Endothelial cell of umbilical vein (primary cell): Measurements from ENCODE around the gene TKTL1. TPM values are rescaled to one million over a fixed set of nuclear protein-coding genes. Genes with fewer than 3 reads are reported as not detected.

Experiments
- BruUV-seq: library from RNA; stranded (reverse); fragments of 400-500 nt; replicated peaks from 2 replicates; lab custom pipeline; 2021; lab: Mats Ljungman, UMichigan
- CTCF ChIA-PET: fragments of 300-600, 350-600 bp; sonication (Branson Sonifier 250); formaldehyde crosslinking; loops from one replicate; lab custom pipeline; 2021; ENCODE audit warnings: antibody characterized with exemption, inconsistent platforms; lab: Charles Lee
- POLR2A ChIA-PET: fragments of 300-600, 350-600 bp; sonication (Branson Sonifier 250); formaldehyde crosslinking; loops from one replicate; lab custom pipeline; 2021; ENCODE audit warnings: antibody characterized with exemption, inconsistent platforms; lab: Charles Lee
- DNase-seq: peaks from one replicate; pipeline ENCODE4 v3.0.0-alpha.2; 2011; ENCODE audit warnings: low read depth, low spot score
- FAIRE-seq: peaks from 2 replicates; lab custom pipeline; 2011; peaks lifted over from hg19 to GRCh38; lab: Jason Lieb, UNC
- H2AFZ ChIP-seq: 2 replicates; pipeline ENCODE4 v1.6.0; 2012; ENCODE audit warnings: low read depth, low read length, control low read depth, inconsistent platforms
- H3K27ac ChIP-seq: 2 replicates; pipeline ENCODE4 v1.5.1; 2011; ENCODE audit warnings: low read depth, mild to moderate bottlenecking, control low read depth, low read length, moderate library complexity; ENCODE audit not compliant: insufficient read depth
- H3K27me3 ChIP-seq, 2 experiments: 2 replicates each; pipeline versions ENCODE4 v1.6.0 to v1.6.1; 2011; ENCODE audit warnings: low read length in 2 of 2, mixed read lengths in 1 of 2; ENCODE audit not compliant: control insufficient read depth in 2 of 2, insufficient read depth in 2 of 2
- H3K36me3 ChIP-seq, 2 experiments: 2 replicates in 1 of 2; 3 replicates in 1 of 2; pipeline ENCODE4 v1.5.1; 2011; ENCODE audit warnings: low read length in 2 of 2, mild to moderate bottlenecking in 1 of 2, moderate library complexity in 1 of 2; ENCODE audit not compliant: control insufficient read depth in 2 of 2, insufficient read depth in 2 of 2; ENCODE audit errors: extremely low read depth in 1 of 2
- H3K4me1 ChIP-seq: 3 replicates; pipeline ENCODE4 v1.5.1; 2011; ENCODE audit warnings: mild to moderate bottlenecking, low read length; ENCODE audit not compliant: control insufficient read depth, insufficient read depth; ENCODE audit errors: extremely low read depth
- H3K4me2 ChIP-seq: 2 replicates; pipeline ENCODE4 v1.6.1; 2011; ENCODE audit warnings: low read length, control low read depth, mixed read lengths; ENCODE audit not compliant: insufficient read depth
- H3K4me3 ChIP-seq, 3 experiments: fragments of 200-600 bp in 1 of 3; sonication (generic), shearing (Covaris generic) in 1 of 3; replicated peaks in 1 of 3; 2 replicates each; pipeline ENCODE4 v1.5.1; 2011 to 2016; ENCODE audit warnings: control low read depth in 3 of 3, low read length in 3 of 3, mild to moderate bottlenecking in 2 of 3, inconsistent platforms in 1 of 3, low read depth in 1 of 3, moderate library complexity in 1 of 3; ENCODE audit not compliant: insufficient read depth in 1 of 3
- H3K79me2 ChIP-seq: 2 replicates; pipeline ENCODE4 v1.6.0; 2012; ENCODE audit warnings: low read length, inconsistent platforms; ENCODE audit not compliant: control insufficient read depth, insufficient read depth
- H3K9ac ChIP-seq: replicated peaks from 2 replicates; pipeline ENCODE3; 2011; ENCODE audit warnings: low read length, control low read depth; ENCODE audit not compliant: insufficient read depth; ENCODE audit errors: extremely low read depth
- H3K9me1 ChIP-seq: replicated peaks from 3 replicates; pipeline ENCODE4 v1.6.0; 2011; ENCODE audit warnings: mild to moderate bottlenecking, low read length; ENCODE audit not compliant: control insufficient read depth, insufficient read depth; ENCODE audit errors: extremely low read depth
- H3K9me3 ChIP-seq: replicated peaks from 2 replicates; pipeline ENCODE4 v1.5.1; 2012; ENCODE audit warnings: low read length, inconsistent platforms; ENCODE audit not compliant: control insufficient read depth, insufficient read depth
- H4K20me1 ChIP-seq: replicated peaks from 2 replicates; pipeline ENCODE3; 2011; ENCODE audit warnings: mild to moderate bottlenecking, low read length; ENCODE audit not compliant: control insufficient read depth, insufficient read depth; ENCODE audit errors: extremely low read depth
- CTCF ChIP-seq, 2 donors: IDR thresholded peaks; 1 replicate in 1 of 2; 2 replicates in 1 of 2; pipeline ENCODE4 v1.5.1; 2011; ENCODE audit warnings: low read length in 2 of 2, mild to moderate bottlenecking in 2 of 2, moderate library complexity in 2 of 2, control low read depth in 1 of 2, inconsistent platforms in 1 of 2, low read depth in 1 of 2; ENCODE audit not compliant: insufficient read depth in 1 of 2; ENCODE audit errors: extremely low read depth in 1 of 2
- EZH2 ChIP-seq: IDR thresholded peaks from 2 replicates; pipeline ENCODE4 v1.6.1; 2012; ENCODE audit warnings: borderline replicate concordance, low read depth, mild to moderate bottlenecking, moderate library complexity, low read length, inconsistent platforms; ENCODE audit not compliant: severe bottlenecking
- FOS ChIP-seq: IDR thresholded peaks from 2 replicates; pipeline ENCODE4 v1.6.1; 2011; ENCODE audit warnings: mild to moderate bottlenecking, low read length, moderate library complexity, borderline replicate concordance; ENCODE audit not compliant: insufficient read depth
- GATA2 ChIP-seq: IDR thresholded peaks from 2 replicates; pipeline ENCODE4 v1.7.0; 2011; ENCODE audit warnings: low read depth, mild to moderate bottlenecking, moderate library complexity, mixed read lengths, low read length; ENCODE audit not compliant: insufficient read length, insufficient read depth
- JUN ChIP-seq: IDR thresholded peaks from 2 replicates; pipeline ENCODE4 v1.6.1; 2011; ENCODE audit warnings: borderline replicate concordance, low read depth; ENCODE audit not compliant: insufficient read length, insufficient read depth
- MAX ChIP-seq: IDR thresholded peaks from 2 replicates; pipeline ENCODE4 v1.6.1; 2011; ENCODE audit not compliant: insufficient read depth, insufficient read length
- MYC ChIP-seq: IDR thresholded peaks from one replicate; pipeline ENCODE4 v1.6.1; 2011; ENCODE audit warnings: mild to moderate bottlenecking, low read depth, low read length
- POLR2A ChIP-seq: IDR thresholded peaks from 2 replicates; pipeline ENCODE4 v1.6.1; 2012; ENCODE audit warnings: low read depth, mild to moderate bottlenecking, control low read depth, low read length
- POLR2AphosphoS5 ChIP-seq: IDR thresholded peaks from 2 replicates; pipeline ENCODE4 v1.6.1; 2012; ENCODE audit warnings: low read depth, mild to moderate bottlenecking, control low read depth, low read length, moderate library complexity; ENCODE audit not compliant: insufficient read depth
- dilution Hi-C: fragments of 300-500 bp; cut with MboI; formaldehyde crosslinking; loops from one replicate; pipeline ENCODE4 v1.15.0; 2019; ENCODE audit warnings: low sequenced_read_pairs; ENCODE audit not compliant: extremely low pct_ligation_motif_present
- intact Hi-C: fragments of 100-400 bp; cut with micrococcal nuclease; formaldehyde crosslinking; loops from one replicate; pipeline ENCODE4 v1.10.0; 2022
- polyA plus RNA-seq, 4 experiments: library from polyadenylated mRNA; depleted of rRNA in 3 of 4; stranded (reverse) in 3 of 4; unstranded in 1 of 4; fragments of >200 nt; gene quantifications; 2 replicates each; pipeline versions ENCODE4 v1.2.1 to v1.2.3, GENCODE V29; 2011 to 2012; ENCODE audit warnings: missing spikeins in 1 of 4
- total RNA-seq: library from RNA; stranded (reverse); gene quantifications from 2 replicates; pipeline ENCODE4 v1.2.3, GENCODE V29; 2021

The TKTL1 gene
- total and polyA plus RNA-seq, 2 donors (not counting 3 experiments of a cell fraction or from before 2014, with no cell fraction given), result 0.03 TPM; not detected in 1

- no peak overlapping the region for H2AFZ ChIP-seq
- no peak overlapping the region for H3K4me2 ChIP-seq
- no peak for TF ChIP-seq JUN
- no peak for TF ChIP-seq FOS
- no peak for TF ChIP-seq GATA2
- TF ChIP-seq MYC, result no peak
- no peak for TF ChIP-seq POLR2A
- no peak for TF ChIP-seq POLR2AphosphoS5
- TF ChIP-seq MAX, result no peak
- TF ChIP-seq EZH2, result no peak
- no peak for TF ChIP-seq CTCF (IDR thresholded peaks at IDR 0.05; ENCODE audit: extremely low read depth in 1 of 2, insufficient read depth in 1 of 2, low read depth in 1 of 2, low read length in 2 of 2)
- BruUV-seq, result no TSS peak
- DNase-seq (no peak), FAIRE-seq (no peak)
- ChIA-PET POLR2A (no interaction called here), CTCF (no interaction called here)
- H3K9ac ChIP-seq, result no peak overlapping the region
- intact Hi-C loops (no loop called here), dilution Hi-C loops (no loop called here)
- H3K27ac ChIP-seq, result no peak overlapping the region
- no peaks in the 10 kb centered on the region for H3K9me3 ChIP-seq
- H3K27me3 ChIP-seq, result no peaks in the 10 kb centered on the region
- no peaks in the 10 kb centered on the region for H3K4me1 ChIP-seq
- H3K79me2 ChIP-seq, result no peaks in the 10 kb centered on the region
- H4K20me1 ChIP-seq, result no peaks in the 10 kb centered on the region
- H3K9me1 ChIP-seq, result no peaks in the 10 kb centered on the region
- no peaks in the 10 kb centered on the region for H3K36me3 ChIP-seq
- no peak overlapping the region for H3K4me3 ChIP-seq
Measured at GRCh38 chrX:154313147-154313546, 17.6 kb downstream of the TKTL1 start.
